SU-DHL-6 (cell line): ENCODE data around the gene UCK2.
"Not testable (repeated sequence)": the region's sequence is repeated elsewhere in the genome, so short reads cannot be mapped to it uniquely, and the experiment has no call there.

ENCODE experiments used
- H2AFZ ChIP-seq: fragments of 200-600 bp; sonication (generic); 2 replicates; pipeline ENCODE4 v1.6.1; 2014; ENCODE audit warnings: low read depth, mild to moderate bottlenecking, moderate library complexity, mixed read lengths, antibody characterized with exemption, low read length; ENCODE audit not compliant: severe bottlenecking
- H3F3A ChIP-seq: fragments of 200-600 bp; shearing (Covaris generic); 2 replicates; pipeline ENCODE4 v1.6.0; 2016; ENCODE audit warnings: antibody characterized with exemption, mild to moderate bottlenecking; ENCODE audit not compliant: insufficient read depth
- H3K27ac ChIP-seq: fragments of 200-600 bp; sonication (generic); 2 replicates; pipeline ENCODE4 v1.5.1; 2016; ENCODE audit warnings: low read depth, mild to moderate bottlenecking, low read length, moderate library complexity, mixed read lengths
- H3K27me3 ChIP-seq: fragments of 200-600 bp; sonication (generic), shearing (Covaris generic); 2 replicates; pipeline ENCODE4 v1.6.0; 2014; ENCODE audit warnings: mild to moderate bottlenecking, low read length
- H3K36me3 ChIP-seq: fragments of 200-600 bp; sonication (generic); 2 replicates; pipeline ENCODE4 v1.6.1; 2014; ENCODE audit warnings: mild to moderate bottlenecking, low read length, mixed read lengths
- H3K4me2 ChIP-seq: fragments of 300-600, 200-600 bp; shearing (Covaris generic), sonication (generic); 2 replicates; pipeline ENCODE4 v1.6.0; 2014; ENCODE audit warnings: low read length, low read depth, mild to moderate bottlenecking; ENCODE audit not compliant: poor library complexity, severe bottlenecking
- H3K4me3 ChIP-seq: fragments of 200-600 bp; sonication (generic); 2 replicates; pipeline ENCODE4 v1.5.1; 2014; ENCODE audit warnings: antibody characterized with exemption, low read length, mild to moderate bottlenecking, mixed read lengths; ENCODE audit not compliant: insufficient read depth, poor library complexity, severe bottlenecking
- H3K79me2 ChIP-seq: fragments of 200-600 bp; sonication (generic); 2 replicates; pipeline ENCODE4 v1.6.1; 2014; ENCODE audit warnings: mild to moderate bottlenecking, low read length, moderate library complexity; ENCODE audit not compliant: insufficient read depth
- H3K9ac ChIP-seq: fragments of 200-600 bp; sonication (generic); 2 replicates; pipeline ENCODE4 v1.7.0; 2014; ENCODE audit warnings: mild to moderate bottlenecking, low read length
- H3K9me2 ChIP-seq: fragments of 200-600 bp; sonication (generic); replicated peaks from 2 replicates; pipeline ENCODE4 v1.6.1; 2014; ENCODE audit warnings: low read length; ENCODE audit not compliant: insufficient read depth
- H3K9me3 ChIP-seq: fragments of 200-600 bp; sonication (generic); 2 replicates; pipeline ENCODE4 v1.6.1; 2014; ENCODE audit warnings: low read length, mixed read lengths; ENCODE audit not compliant: insufficient read depth
- H4K20me1 ChIP-seq: fragments of 200-600 bp; sonication (generic); 2 replicates; pipeline ENCODE4 v1.6.1; 2014; ENCODE audit warnings: low read depth, mild to moderate bottlenecking, antibody characterized with exemption, low read length, moderate library complexity, mixed read lengths
- EZH2phosphoT487 ChIP-seq: fragments of 200-600 bp; sonication (generic), shearing (Covaris generic); conservative IDR thresholded peaks from 2 replicates; pipeline ENCODE4 v1.6.1; 2018; ENCODE audit warnings: mild to moderate bottlenecking, antibody characterized with exemption, low read length, moderate library complexity, mixed read lengths
- TF ChIP-seq, protein P1 (sequence below): fragments of 200-600 bp; sonication (generic); IDR thresholded peaks from one replicate; pipeline ENCODE4 v1.5.1; 2017; ENCODE audit warnings: antibody characterized with exemption, mild to moderate bottlenecking, low read length, moderate library complexity; ENCODE audit not compliant: insufficient read depth, poor library complexity, severe bottlenecking

UCK2 gene

DNA sequence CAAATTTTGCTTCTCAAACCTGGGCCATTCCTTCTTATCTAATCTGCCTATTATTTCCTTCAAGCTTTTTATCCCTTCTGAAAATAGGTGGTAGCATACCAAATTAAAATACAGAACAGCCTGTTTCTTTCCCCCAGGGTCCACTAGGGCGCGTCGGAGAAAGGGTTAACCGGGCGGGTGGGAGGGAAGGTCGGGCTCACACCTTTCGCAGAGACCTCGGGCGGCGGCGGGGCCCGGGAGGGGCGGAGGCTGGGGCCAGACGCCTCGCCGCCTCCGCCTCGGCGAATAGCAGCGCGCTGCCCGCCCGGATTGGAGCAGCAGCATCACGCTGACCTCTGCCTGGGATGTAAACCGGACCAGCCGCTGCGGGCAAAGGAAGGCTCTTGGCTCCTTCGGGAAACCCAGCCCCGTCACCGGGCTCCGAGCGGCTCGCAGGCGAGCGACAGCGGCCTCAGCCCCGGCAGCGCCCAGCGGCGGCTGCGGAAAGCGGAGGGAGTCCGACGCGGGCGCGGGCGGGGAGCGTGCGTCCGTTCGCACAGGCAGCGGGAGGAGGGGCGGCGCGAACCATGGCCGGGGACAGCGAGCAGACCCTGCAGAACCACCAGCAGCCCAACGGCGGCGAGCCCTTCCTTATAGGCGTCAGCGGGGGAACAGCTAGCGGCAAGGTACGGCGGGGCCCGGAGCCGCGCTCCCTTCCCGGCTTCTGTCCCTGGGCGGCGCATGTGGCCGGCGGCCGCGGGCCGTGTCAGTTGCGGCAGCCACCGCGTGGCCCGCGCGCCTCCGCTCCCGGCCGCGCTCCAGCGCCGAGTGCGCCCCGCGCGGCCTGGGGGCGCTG lies at the start of gene UCK2:
Gene UCK2 (plus strand): TSS at position 347 of the 835 bp plus-strand sequence. CDS start 220 bp downstream, at position 567.
- peaks cover 46% of the 10 kb centered on the region for H3K79me2 ChIP-seq
- H2AFZ ChIP-seq, result peak within 1 kb of the TSS; percentile 80
- H3K4me2 ChIP-seq, result peak within 1 kb of the TSS; percentile 84
- H3K27ac ChIP-seq, result peak within 1 kb of the TSS; percentile 73
- TF ChIP-seq, protein P1, sequence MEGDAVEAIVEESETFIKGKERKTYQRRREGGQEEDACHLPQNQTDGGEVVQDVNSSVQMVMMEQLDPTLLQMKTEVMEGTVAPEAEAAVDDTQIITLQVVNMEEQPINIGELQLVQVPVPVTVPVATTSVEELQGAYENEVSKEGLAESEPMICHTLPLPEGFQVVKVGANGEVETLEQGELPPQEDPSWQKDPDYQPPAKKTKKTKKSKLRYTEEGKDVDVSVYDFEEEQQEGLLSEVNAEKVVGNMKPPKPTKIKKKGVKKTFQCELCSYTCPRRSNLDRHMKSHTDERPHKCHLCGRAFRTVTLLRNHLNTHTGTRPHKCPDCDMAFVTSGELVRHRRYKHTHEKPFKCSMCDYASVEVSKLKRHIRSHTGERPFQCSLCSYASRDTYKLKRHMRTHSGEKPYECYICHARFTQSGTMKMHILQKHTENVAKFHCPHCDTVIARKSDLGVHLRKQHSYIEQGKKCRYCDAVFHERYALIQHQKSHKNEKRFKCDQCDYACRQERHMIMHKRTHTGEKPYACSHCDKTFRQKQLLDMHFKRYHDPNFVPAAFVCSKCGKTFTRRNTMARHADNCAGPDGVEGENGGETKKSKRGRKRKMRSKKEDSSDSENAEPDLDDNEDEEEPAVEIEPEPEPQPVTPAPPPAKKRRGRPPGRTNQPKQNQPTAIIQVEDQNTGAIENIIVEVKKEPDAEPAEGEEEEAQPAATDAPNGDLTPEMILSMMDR, result no peak
- no peak for TF ChIP-seq EZH2phosphoT487
- H3K9me3 ChIP-seq, result no peaks in the 10 kb centered on the region
- H4K20me1 ChIP-seq, result no peaks in the 10 kb centered on the region
- H3K9ac ChIP-seq, result peak within 1 kb of the TSS; percentile 86
- no peaks in the 10 kb centered on the region for H3K9me2 ChIP-seq
- peaks cover 5% of the 10 kb centered on the region; the same call in 1 of the 2 replicates for H3F3A ChIP-seq
- peak within 1 kb of the TSS; percentile 60 for H3K4me3 ChIP-seq
- H3K27me3 ChIP-seq, result no peaks in the 10 kb centered on the region
- H3K36me3 ChIP-seq, result no peaks in the 10 kb centered on the region

DNA sequence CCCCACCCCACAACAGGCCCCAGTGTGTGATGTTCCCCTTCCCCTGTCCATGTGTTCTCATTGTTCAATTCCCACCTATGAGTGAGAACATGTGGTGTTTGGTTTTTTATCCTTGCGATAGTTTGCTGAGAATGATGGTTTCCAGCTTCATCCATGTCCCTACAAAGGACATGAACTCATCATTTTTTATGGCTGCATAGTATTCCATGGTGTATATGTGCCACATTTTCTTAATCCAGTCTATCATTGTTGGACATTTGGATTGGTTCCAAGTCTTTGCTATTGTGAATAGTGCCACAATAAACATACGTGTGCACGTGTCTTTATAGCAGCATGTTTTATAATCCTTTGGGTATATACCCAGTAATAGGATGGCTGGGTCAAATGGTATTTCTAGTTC lies 49.2 kb upstream of the UCK2 start:
- H3F3A ChIP-seq, H3K36me3 ChIP-seq, H3K4me2 ChIP-seq, H3K9ac ChIP-seq, H4K20me1 ChIP-seq, H3K27ac ChIP-seq, H3K27me3 ChIP-seq, H3K79me2 ChIP-seq, H3K4me3 ChIP-seq, H2AFZ ChIP-seq, H3K9me2 ChIP-seq, H3K9me3 ChIP-seq: not testable (repeated sequence)

DNA sequence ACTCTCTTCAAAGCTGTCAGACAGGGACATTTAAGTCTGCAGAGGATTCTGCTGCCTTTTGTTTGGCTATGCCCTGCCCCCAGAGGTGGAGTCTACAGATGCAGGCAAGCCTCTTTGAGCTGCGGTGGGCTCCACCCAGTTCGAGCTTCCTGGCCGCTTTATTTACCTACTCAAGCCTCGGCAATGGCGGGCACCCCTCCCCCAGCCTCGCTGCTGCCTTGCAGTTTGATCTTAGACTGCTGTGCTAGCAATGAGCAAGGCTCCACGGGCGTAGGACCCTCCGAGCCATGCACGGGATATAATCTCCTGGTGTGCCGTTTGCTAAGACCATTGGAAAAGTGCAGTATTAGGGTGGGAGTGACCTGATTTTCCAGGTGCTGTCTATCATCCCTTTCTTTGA lies 43.9 kb upstream of the UCK2 start:
- not testable (repeated sequence) for H2AFZ ChIP-seq, H3K4me3 ChIP-seq, H3K27ac ChIP-seq, H3K79me2 ChIP-seq, H3K9me2 ChIP-seq, H3K36me3 ChIP-seq, H4K20me1 ChIP-seq, H3K9me3 ChIP-seq, H3K9ac ChIP-seq, H3F3A ChIP-seq, H3K4me2 ChIP-seq, H3K27me3 ChIP-seq

DNA sequence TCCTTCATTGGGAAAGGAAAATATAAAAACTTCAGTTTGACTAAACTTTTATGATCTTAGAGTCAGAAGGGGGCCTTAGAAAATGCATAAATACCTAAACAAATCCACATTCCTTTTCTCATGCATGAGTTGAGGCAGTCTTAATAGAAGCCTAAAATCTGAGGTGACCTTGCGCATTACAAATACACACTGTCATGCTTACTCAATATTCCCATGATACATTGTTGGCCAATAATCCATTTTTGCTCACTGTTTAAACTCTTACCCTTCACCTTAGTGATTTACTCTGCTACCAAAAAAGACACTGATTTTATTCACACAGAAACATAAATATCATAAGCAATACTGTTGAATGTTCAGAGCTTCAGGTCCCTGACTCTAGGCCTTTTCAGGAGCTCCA lies 39.7 kb upstream of the UCK2 start:
- Histone ChIP-seq H3K9ac (no peak overlapping the region), H2AFZ (no peak overlapping the region), H3K27me3 (no peaks in the 10 kb centered on the region), H4K20me1 (no peaks in the 10 kb centered on the region), H3K4me2 (no peak overlapping the region), H3K9me3 (no peaks in the 10 kb centered on the region), H3K79me2 (no peaks in the 10 kb centered on the region), H3F3A (no peaks in the 10 kb centered on the region), H3K9me2 (no peaks in the 10 kb centered on the region), H3K4me3 (no peak overlapping the region), H3K27ac (no peak overlapping the region), H3K36me3 (no peaks in the 10 kb centered on the region)
- TF ChIP-seq EZH2phosphoT487, result no peak
- TF ChIP-seq, protein P1, result no peak
